Measurements from ENCODE around the gene MXD4.

DNA sequence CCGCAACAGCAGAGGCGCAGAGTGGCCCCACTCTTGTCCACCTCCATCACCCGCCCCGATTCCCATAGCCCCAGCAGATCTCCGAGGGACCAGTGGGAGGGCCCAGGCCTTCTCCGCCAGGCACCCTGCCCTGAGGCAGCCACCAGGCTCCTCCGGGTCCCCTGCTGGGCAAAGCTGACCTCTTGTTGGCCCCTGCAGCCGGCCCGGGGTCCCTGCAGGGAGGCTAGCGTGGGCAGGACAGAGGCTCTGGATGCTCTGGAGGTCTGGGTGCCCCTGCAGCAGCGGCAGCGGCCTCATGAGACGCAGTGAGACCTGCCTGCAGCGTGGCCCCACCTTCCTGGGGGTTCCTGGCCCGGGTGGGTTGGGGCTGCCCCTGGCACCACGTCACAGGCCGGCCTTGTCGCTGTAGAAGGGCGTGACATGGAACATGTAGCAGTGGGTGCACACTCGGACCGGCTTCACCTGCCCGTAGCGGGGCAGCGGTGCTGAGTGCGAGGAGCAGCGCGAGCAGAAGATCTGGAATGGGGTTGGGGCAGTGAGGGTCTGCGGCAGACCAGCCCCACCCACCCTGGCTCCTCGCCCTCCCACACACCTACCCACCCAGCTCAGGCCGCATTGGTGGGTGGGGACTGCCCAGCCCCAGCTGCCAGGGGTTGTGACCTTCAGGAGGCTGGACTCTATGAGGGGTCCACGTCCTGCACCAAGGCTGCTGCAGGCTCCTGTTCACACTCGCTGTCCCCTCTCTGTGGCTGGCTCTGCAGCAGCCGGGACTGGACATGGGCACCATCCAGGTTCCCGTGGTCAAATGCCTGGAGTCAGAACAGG is 8.6 kb upstream of the MXD4 start:
- TF ChIP-seq SIN3A (IDR thresholded peaks at IDR 0.05; ENCODE audit: borderline replicate concordance, low read depth, low read length) (no peak), CHD2 (IDR thresholded peaks at IDR 0.05; ENCODE audit: low read length, partially characterized antibody) (no peak), POLR2AphosphoS5 (IDR thresholded peaks at IDR 0.05; ENCODE audit: low read depth, low read length) (no peak), ELF1 (IDR thresholded peaks at IDR 0.05) (no peak), FOXJ3 (CRISPR knock-in tag; IDR thresholded peaks at IDR 0.05) (no peak), RAD21 (IDR thresholded peaks at IDR 0.05; ENCODE audit: low read length) (no peak), YY1 (IDR thresholded peaks at IDR 0.05; ENCODE audit: low read depth) (no peak), MXI1 (IDR thresholded peaks at IDR 0.05; ENCODE audit: low read depth, low read length) (no peak)
- TF ChIP-seq, protein P1, sequence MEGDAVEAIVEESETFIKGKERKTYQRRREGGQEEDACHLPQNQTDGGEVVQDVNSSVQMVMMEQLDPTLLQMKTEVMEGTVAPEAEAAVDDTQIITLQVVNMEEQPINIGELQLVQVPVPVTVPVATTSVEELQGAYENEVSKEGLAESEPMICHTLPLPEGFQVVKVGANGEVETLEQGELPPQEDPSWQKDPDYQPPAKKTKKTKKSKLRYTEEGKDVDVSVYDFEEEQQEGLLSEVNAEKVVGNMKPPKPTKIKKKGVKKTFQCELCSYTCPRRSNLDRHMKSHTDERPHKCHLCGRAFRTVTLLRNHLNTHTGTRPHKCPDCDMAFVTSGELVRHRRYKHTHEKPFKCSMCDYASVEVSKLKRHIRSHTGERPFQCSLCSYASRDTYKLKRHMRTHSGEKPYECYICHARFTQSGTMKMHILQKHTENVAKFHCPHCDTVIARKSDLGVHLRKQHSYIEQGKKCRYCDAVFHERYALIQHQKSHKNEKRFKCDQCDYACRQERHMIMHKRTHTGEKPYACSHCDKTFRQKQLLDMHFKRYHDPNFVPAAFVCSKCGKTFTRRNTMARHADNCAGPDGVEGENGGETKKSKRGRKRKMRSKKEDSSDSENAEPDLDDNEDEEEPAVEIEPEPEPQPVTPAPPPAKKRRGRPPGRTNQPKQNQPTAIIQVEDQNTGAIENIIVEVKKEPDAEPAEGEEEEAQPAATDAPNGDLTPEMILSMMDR (IDR thresholded peaks at IDR 0.05): no peak
- TF ChIP-seq, protein P2, sequence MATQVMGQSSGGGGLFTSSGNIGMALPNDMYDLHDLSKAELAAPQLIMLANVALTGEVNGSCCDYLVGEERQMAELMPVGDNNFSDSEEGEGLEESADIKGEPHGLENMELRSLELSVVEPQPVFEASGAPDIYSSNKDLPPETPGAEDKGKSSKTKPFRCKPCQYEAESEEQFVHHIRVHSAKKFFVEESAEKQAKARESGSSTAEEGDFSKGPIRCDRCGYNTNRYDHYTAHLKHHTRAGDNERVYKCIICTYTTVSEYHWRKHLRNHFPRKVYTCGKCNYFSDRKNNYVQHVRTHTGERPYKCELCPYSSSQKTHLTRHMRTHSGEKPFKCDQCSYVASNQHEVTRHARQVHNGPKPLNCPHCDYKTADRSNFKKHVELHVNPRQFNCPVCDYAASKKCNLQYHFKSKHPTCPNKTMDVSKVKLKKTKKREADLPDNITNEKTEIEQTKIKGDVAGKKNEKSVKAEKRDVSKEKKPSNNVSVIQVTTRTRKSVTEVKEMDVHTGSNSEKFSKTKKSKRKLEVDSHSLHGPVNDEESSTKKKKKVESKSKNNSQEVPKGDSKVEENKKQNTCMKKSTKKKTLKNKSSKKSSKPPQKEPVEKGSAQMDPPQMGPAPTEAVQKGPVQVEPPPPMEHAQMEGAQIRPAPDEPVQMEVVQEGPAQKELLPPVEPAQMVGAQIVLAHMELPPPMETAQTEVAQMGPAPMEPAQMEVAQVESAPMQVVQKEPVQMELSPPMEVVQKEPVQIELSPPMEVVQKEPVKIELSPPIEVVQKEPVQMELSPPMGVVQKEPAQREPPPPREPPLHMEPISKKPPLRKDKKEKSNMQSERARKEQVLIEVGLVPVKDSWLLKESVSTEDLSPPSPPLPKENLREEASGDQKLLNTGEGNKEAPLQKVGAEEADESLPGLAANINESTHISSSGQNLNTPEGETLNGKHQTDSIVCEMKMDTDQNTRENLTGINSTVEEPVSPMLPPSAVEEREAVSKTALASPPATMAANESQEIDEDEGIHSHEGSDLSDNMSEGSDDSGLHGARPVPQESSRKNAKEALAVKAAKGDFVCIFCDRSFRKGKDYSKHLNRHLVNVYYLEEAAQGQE (IDR thresholded peaks at IDR 0.05; ENCODE audit: low read depth, low read length): no peak

Data from SK-N-SH (cell line).